ENCODE measurements around the gene CLEC14A. TPM values are rescaled to one million over a fixed set of nuclear protein-coding genes. Genes with fewer than 3 reads are reported as not detected.

CLEC14A gene
- 42.2 TPM for total RNA-seq

- DNase-seq = peak; percentile 65
Measured at GRCh38 chr14:38255673-38256532, at the start of gene CLEC14A. Gene CLEC14A, minus strand, starts transcription at chr14:38256093. Its CDS starts 71 bp downstream, at chr14:38256022.

GRCh38 chr14:38302966-38303365 is 47.1 kb upstream of the CLEC14A start:
- DNase-seq = no peak

- no peak for DNase-seq
Measured at GRCh38 chr14:38302034-38302433, 46.1 kb upstream of the CLEC14A start.

- DNase-seq = peak; percentile 39
Measured at GRCh38 chr14:38297681-38298080, 41.8 kb upstream of the CLEC14A start.

GRCh38 chr14:38291681-38292467 is 36.0 kb upstream of the CLEC14A start:
- DNase-seq = no peak

GRCh38 chr14:38290601-38291188 is 34.8 kb upstream of the CLEC14A start:
- no peak for DNase-seq

GRCh38 chr14:38286452-38286851 is 30.6 kb upstream of the CLEC14A start:
- no peak for DNase-seq

- DNase-seq = no peak
Measured at GRCh38 chr14:38285962-38286361, 30.1 kb upstream of the CLEC14A start.

- no peak for DNase-seq
Measured at GRCh38 chr14:38282936-38283335, 27.0 kb upstream of the CLEC14A start.

GRCh38 chr14:38280081-38280480 is 24.2 kb upstream of the CLEC14A start:
- DNase-seq = no peak

GRCh38 chr14:38279572-38279971 is 23.7 kb upstream of the CLEC14A start:
- DNase-seq = no peak

GRCh38 chr14:38278035-38278434 is 22.1 kb upstream of the CLEC14A start:
- no peak for DNase-seq

- DNase-seq = no peak
Measured at GRCh38 chr14:38262844-38263243, 7.0 kb upstream of the CLEC14A start.

GRCh38 chr14:38261620-38262019 is 5.7 kb upstream of the CLEC14A start:
- DNase-seq = no peak

- no peak for DNase-seq
Measured at GRCh38 chr14:38257507-38257906, 1.6 kb upstream of the CLEC14A start.

- DNase-seq = no peak
Measured at GRCh38 chr14:38256533-38256840, 594 bp upstream of the CLEC14A start.

- no peak for DNase-seq
Measured at GRCh38 chr14:38255408-38255672, 553 bp downstream of the CLEC14A start.

- DNase-seq = peak; percentile 26
Measured at GRCh38 chr14:38254571-38255407, 1.1 kb downstream of the CLEC14A start.

GRCh38 chr14:38253676-38254075 is 2.2 kb downstream of the CLEC14A start:
- no peak for DNase-seq

- DNase-seq = peak; percentile 15
Measured at GRCh38 chr14:38252066-38252710, 3.7 kb downstream of the CLEC14A start.

- DNase-seq = no peak
Measured at GRCh38 chr14:38250331-38250730, 5.6 kb downstream of the CLEC14A start.

All from tongue (tissue), 2 donors.